Embryonic facial prominence (tissue), 1 donor: ENCODE data around the gene USP27X.

Experiments
- DNase-seq: peaks from one replicate; pipeline ENCODE4 v3.0.0-alpha.2; 2016; ENCODE audit errors: extremely low spot score

The USP27X gene

GRCh38 chrX:49878834-49879655 is at the start of gene USP27X:
TSS of gene USP27X (plus strand) at chrX:49879484. CDS start at chrX:49880308, 824 bp downstream.
- DNase-seq, result peak; percentile 57

DNA sequence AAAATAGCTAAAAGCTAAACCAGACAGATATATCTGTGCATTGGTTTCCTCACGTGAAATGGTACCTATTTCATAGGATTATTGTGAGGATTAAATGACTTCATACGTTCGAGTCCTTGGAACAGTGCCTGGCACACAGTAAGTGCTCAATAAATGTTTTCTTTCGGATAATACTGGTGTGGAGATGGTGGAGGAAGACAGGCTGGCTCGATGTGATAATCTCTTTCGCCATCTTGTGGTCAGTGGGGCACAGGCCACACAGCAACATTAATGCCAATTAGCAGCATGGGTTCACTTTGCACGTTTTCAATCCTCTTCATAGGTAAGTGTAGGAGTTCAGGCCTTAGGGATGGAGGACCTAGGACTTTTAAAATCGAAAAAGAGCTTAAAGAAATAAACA is 40.9 kb upstream of the USP27X start:
- DNase-seq, result no peak

DNA sequence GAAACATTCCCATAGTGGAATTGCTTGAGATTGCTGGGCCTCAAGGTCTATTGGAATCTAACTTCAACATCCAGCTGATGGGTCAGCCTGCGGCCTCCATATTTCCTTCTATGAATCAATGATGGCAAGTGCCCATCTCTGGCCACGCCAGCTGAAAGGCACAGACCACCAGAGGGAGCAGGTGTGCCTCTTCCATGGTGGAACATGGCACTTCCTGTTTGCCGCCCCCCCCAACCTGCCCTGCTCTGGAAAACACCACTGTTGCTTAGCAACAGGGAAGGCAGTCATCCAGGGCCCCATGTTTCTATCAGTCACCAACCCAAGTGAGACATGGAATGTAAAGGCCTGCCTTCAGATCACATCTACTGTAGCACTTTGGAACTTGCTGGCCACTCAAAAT is 38.6 kb upstream of the USP27X start:
- peak; percentile 7 for DNase-seq

GRCh38 chrX:49842621-49843020 is 36.7 kb upstream of the USP27X start:
- DNase-seq, result no peak

- DNase-seq, result no peak
Observed at GRCh38 chrX:49844611-49845010, 34.7 kb upstream of the USP27X start.

DNA sequence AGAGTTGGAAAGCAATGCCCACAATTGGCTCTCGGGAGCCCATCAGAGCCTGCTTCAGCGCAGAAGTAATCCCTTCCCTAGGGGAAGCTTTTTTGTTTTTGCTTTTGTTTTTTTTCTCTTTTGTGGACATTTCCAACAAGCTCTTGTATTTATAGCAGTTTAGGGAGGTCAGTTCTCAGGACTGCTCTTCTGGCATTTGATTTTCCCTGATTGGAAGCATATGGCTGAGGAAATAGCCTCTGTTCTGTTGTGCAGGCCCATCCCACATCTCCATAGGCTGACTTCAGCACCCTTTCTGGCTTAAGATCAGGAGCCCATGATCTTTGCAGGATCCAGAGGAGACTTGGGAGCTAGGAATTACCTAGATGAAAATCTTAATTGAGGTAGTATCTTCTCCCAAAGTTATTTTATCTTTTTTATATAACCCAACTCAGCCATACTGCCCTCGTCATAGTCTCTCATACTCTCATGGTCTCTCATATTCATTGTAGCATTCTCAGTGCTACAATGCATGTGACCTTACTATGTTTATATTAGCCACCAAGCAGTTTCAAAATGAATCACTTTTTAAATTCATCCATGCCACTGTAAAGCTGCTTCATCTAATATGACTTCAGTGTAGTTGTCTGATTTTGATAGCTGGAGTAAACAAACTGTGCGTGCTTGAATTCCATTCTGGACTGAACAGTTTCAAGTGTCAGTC is 33.4 kb upstream of the USP27X start:
- no peak for DNase-seq

DNA sequence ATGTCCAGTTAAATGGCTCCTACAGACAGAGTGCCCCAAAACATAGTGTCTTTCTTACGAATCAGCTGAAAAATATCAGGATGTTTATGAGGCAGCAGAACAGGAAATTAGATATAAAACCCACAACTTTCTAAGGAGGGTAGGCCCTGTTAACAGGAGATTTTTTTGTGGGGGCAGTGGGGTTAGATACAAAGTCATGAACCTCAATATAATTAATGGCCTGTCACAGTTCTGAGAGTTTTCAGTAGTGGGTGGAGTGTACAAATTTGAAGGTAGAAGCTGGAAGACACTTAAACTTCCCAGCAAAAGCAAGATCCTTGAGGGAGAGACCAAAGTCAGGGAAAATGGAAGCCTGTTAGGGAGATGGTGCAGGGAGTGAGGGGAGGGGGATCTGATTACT is 32.8 kb upstream of the USP27X start:
- no peak for DNase-seq

DNA sequence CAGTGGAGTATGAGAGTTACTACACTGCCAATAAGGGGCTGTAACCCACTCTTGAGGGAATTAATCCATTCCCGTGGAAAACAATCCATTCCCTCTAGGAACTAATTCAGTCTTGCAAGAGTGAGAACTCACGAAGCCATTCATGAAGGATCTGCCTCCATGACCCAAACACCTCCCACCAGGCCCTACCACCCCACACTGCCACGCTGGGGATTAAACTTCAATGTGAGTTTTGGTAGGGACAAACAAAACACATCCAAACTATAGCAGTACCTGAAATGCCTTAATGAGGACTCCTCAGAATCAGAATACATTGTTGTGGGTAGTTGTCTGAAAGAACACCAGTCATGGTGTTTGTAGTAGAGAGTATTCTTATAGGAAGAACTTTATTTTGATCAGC is 31.0 kb upstream of the USP27X start:
- DNase-seq, result no peak

DNA sequence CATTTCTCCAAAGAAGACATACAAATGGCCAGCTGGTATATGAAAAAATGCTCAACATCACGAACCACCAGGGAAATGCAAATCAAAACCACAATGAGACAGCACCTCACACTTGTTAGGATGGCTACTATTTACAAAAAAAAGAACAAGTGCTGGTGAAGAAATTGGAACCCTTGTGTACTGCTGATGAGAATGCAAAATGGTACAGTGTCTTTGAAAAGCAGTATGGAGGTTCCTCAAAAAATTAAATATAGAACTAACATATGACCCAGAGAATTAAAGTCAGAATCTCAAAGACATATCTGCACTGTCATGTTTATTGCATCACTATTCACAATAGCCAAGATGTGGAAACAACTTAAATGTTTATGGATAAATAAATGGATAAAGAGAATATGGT is 29.3 kb upstream of the USP27X start:
- no peak for DNase-seq

GRCh38 chrX:49853661-49854060 is 25.6 kb upstream of the USP27X start:
- no peak for DNase-seq

- no peak for DNase-seq
Observed at GRCh38 chrX:49856819-49857218, 22.5 kb upstream of the USP27X start.

- DNase-seq, result no peak
Observed at GRCh38 chrX:49858341-49858740, 20.9 kb upstream of the USP27X start.

DNA sequence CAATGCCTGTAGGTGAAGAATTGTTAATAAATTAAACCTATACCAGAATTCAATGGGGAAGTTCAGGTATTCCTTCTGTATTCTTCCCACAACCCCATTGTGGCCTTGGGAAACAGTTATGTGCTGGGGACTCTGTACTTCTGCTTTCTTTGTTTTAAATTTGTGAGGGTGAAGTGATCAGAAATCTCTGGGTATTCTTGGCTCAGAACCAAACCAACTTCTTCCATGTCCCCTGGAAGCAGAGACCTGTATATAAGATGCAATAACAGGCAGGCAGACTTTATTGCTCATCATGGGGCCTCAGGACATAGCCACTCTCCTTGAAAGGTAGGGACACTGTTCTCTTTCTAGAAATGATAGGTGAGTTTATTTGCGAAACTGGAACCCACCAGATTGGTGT is 19.8 kb upstream of the USP27X start:
- no peak for DNase-seq

DNA sequence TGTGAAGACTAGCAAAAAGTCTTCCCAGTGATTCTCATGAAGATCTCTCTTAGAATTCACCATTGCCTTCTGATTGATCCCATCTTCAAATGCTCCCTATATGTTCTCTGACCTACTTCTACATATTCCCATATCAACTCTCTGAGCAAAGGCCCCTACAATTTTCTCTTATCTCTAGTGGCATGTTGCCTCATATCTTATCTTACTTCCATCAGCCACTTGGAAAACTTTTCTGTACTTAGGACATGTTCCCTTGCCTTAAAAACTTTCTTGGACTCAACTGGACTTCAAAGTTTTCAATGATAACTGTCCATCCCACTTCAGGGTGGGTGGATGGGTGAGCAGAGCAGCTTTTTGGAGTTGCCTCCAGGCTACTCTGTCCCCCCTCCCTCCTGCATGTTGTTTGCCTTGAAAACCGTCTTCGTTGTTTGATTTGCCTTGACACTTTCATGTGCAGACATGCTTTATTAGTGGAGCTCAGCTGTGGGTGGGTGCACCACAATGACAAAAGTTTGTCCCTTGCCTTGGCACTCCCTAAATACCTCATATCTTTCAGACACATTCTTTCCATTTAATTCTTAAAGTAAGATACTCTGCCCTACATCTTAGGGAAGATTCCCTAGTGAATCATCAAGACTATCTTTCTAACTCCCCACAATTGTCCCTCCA is 18.3 kb upstream of the USP27X start:
- DNase-seq, result no peak

DNA sequence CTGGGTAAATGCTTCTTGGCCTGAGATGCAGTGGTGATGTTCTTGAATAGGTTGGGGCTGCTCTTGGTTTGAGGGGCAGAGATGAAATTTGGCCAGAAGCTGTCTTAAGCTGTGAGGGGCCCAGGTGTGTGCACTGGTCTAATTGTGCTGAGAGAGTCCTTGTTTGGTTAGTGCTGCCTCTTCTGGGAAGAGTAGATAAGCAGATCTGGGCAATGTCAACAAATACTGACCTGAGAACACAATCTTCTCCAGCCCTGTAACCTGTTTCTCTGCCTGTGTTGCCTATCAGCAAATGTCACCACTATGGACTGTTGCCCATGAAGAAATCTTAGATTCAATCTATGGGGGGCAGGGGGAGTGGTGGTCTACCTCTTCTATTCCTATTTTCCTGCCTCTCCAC is 17.2 kb upstream of the USP27X start:
- no peak for DNase-seq

- no peak for DNase-seq
Observed at GRCh38 chrX:49868739-49869138, 10.5 kb upstream of the USP27X start.

GRCh38 chrX:49876750-49877149 is 2.5 kb upstream of the USP27X start:
- DNase-seq, result no peak

- DNase-seq, result no peak
Observed at GRCh38 chrX:49877397-49878101, 1.7 kb upstream of the USP27X start.

GRCh38 chrX:49878128-49878833 is 1.0 kb upstream of the USP27X start:
- no peak for DNase-seq

GRCh38 chrX:49879656-49880277 is 483 bp downstream of the USP27X start:
- no peak for DNase-seq

- no peak for DNase-seq
Observed at GRCh38 chrX:49880668-49881067, 1.4 kb downstream of the USP27X start.
